Inflammatory macrophage treated with lipopolysaccharide for 1 hour (primary cell): ENCODE results near the gene PCDHGB1.
"Not testable (repeated sequence)": the region's sequence is repeated elsewhere in the genome, so short reads cannot be mapped to it uniquely, and the experiment has no call there.

Experiments
- DNase-seq, 2 donors: peaks; one replicate each; pipeline ENCODE4 v3.0.0-alpha.2; 2020 to 2022

Gene PCDHGB1

GRCh38 chr5:141349917-141350619 is at the start of gene PCDHGB1:
TSS of gene PCDHGB1 (plus strand) at chr5:141350099. CDS start at chr5:141350261, 162 bp downstream.
- peak in 1 of 2 donors; percentile 7 for DNase-seq

GRCh38 chr5:141303756-141304155 is 46.1 kb upstream of the PCDHGB1 start, which contains the start of gene SLC25A2:
TSS of gene SLC25A2 (minus strand) at chr5:141304049. CDS start at chr5:141303865, 184 bp downstream.
- DNase-seq = no peak

- DNase-seq = no peak
These were observed 43.3 kb upstream of the PCDHGB1 start for GRCh38 chr5:141306630-141307029.

- no peak for DNase-seq
These were observed 36.2 kb upstream of the PCDHGB1 start for GRCh38 chr5:141313711-141314110.

GRCh38 chr5:141316963-141317362 is 32.9 kb upstream of the PCDHGB1 start:
- DNase-seq = not testable (repeated sequence)

GRCh38 chr5:141319202-141319601 is 30.7 kb upstream of the PCDHGB1 start:
- no peak for DNase-seq

- no peak for DNase-seq
These were observed 30.2 kb upstream of the PCDHGB1 start for GRCh38 chr5:141319699-141320098.

- DNase-seq = peak; percentile 89 to 98
These were observed 29.4 kb upstream of the PCDHGB1 start, which contains the start of gene TAF7 for GRCh38 chr5:141320225-141321169. TSS of gene TAF7 (minus strand) at chr5:141320784. CDS start at chr5:141320044, 740 bp downstream.

GRCh38 chr5:141322261-141322660 is 27.6 kb upstream of the PCDHGB1 start:
- DNase-seq = no peak

- DNase-seq = peak; percentile 22 to 44
These were observed 23.6 kb upstream of the PCDHGB1 start for GRCh38 chr5:141326088-141326854.

- DNase-seq = no peak
These were observed 21.7 kb upstream of the PCDHGB1 start for GRCh38 chr5:141328231-141328630.

GRCh38 chr5:141330299-141331080 is 19.4 kb upstream of the PCDHGB1 start, which contains the start of gene PCDHGA1:
TSS of gene PCDHGA1 (plus strand) at chr5:141330514.
- DNase-seq = no peak

- not testable (repeated sequence) for DNase-seq
These were observed 17.3 kb upstream of the PCDHGB1 start for GRCh38 chr5:141332571-141332970.

- DNase-seq = no peak
These were observed 11.2 kb upstream of the PCDHGB1 start, which contains the start of gene PCDHGA2 for GRCh38 chr5:141338538-141339306. TSS of gene PCDHGA2 (plus strand) at chr5:141338760.

GRCh38 chr5:141340781-141341354 is 9.0 kb upstream of the PCDHGB1 start:
- not testable (repeated sequence) for DNase-seq

- DNase-seq = no peak
These were observed 7.1 kb upstream of the PCDHGB1 start for GRCh38 chr5:141342773-141343172.

- peak; percentile 9 to 10 for DNase-seq
These were observed 6.5 kb upstream of the PCDHGB1 start, which contains the start of gene PCDHGA3 for GRCh38 chr5:141343242-141343952. TSS of gene PCDHGA3 (plus strand) at chr5:141343829. CDS start at chr5:141344034, 205 bp downstream.

GRCh38 chr5:141343953-141344463 is 5.9 kb upstream of the PCDHGB1 start:
- no peak for DNase-seq

GRCh38 chr5:141345327-141345726 is 4.6 kb upstream of the PCDHGB1 start:
- no peak for DNase-seq
